Duodenal mucosa (tissue), 2 donors: Measurements from ENCODE around the gene EPB41L2.

Experiments used
- H3K27ac ChIP-seq: one replicate; pipeline ENCODE4 v1.7.0; 2013; ENCODE audit warnings: low read depth, low read length
- H3K27me3 ChIP-seq, 2 donors: one replicate each; pipeline ENCODE4 v1.7.0; 2013; ENCODE audit warnings: low read length in 2 of 2, control low read depth in 1 of 2; ENCODE audit not compliant: insufficient read depth in 2 of 2, control insufficient read depth in 1 of 2
- H3K36me3 ChIP-seq, 2 donors: one replicate each; pipeline ENCODE4 v1.7.0; 2013; ENCODE audit warnings: low read length in 2 of 2, control low read depth in 1 of 2; ENCODE audit not compliant: insufficient read depth in 2 of 2, control insufficient read depth in 1 of 2
- H3K4me1 ChIP-seq, 2 donors: one replicate each; pipeline ENCODE4 v1.7.0; 2013; ENCODE audit warnings: low read length in 2 of 2, control low read depth in 1 of 2; ENCODE audit not compliant: insufficient read depth in 2 of 2, control insufficient read depth in 1 of 2
- H3K4me3 ChIP-seq, 2 donors: one replicate each; pipeline ENCODE4 v1.7.0; 2013; ENCODE audit warnings: low read length in 2 of 2, low read depth in 1 of 2
- H3K9ac ChIP-seq, 2 donors: one replicate each; pipeline ENCODE4 v1.7.0; 2013; ENCODE audit warnings: low read length in 2 of 2, low read depth in 1 of 2
- H3K9me3 ChIP-seq, 2 donors: one replicate each; pipeline ENCODE4 v1.7.0; 2013; ENCODE audit warnings: low read length in 2 of 2, control low read depth in 1 of 2; ENCODE audit not compliant: control insufficient read depth in 1 of 2

The EPB41L2 gene

DNA sequence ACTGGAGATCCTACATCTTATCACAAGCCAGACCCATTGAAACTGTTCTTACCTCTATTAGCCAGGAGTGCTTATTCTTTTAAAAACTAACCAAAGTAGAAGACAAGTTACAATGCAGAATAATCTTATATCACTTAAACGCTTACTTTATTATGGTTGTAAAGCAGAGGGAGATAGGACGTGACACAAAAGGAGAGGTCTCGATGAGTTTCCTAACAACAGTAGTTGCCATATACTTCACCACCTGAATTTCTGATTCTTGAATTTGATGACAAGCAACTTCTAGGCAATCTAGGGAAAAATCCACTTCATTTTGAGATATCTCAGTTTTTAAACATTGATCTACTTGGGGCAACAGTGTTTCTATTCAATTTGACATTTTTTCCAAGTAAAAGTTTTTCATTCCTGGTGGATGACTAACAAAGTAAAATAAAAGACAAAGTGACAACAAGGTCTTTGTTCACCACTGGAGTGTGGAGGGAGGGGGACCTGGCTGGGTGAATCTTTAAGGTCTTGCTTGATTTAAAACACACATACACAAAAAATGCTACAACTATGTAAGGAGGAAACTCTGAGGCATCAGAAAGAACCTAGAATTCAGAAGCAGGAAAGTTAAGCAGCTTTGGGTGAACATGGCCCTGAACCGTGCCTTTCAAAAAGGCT lies 125.0 kb downstream of the EPB41L2 start:
- no peaks in the 10 kb centered on the region for H3K4me1 ChIP-seq
- H3K9ac ChIP-seq = no peak overlapping the region

DNA sequence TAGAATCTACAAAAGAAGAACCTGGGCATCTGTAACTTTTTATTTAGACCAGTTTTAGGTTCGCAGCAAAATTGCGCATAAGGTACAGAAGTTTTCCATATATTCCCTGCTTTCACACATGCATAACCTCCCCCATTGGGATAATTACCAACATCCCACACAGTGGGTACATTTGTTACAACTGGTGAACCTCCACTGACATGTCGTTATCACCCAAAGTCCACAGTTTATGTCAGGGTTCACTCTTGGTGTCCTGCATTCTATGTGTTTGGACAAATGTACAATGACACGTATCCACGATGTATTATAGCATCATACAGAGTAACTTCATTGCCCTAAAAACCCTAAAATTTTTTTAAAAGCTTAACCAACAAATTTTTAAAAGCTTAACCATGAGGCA lies 126.1 kb downstream of the EPB41L2 start:
- H3K4me1 ChIP-seq = no peaks in the 10 kb centered on the region
- H3K36me3 ChIP-seq = no peaks in the 10 kb centered on the region
- no peak overlapping the region for H3K9ac ChIP-seq
- H3K27ac ChIP-seq = no peak overlapping the region
- H3K9me3 ChIP-seq = no peaks in the 10 kb centered on the region
- H3K27me3 ChIP-seq = no peaks in the 10 kb centered on the region
- no peak overlapping the region for H3K4me3 ChIP-seq

More for the DNA sequence above, 125.0 kb downstream of the EPB41L2 start:
- no peak overlapping the region for H3K4me3 ChIP-seq
- H3K36me3 ChIP-seq = no peaks in the 10 kb centered on the region
- no peaks in the 10 kb centered on the region for H3K9me3 ChIP-seq
- H3K27me3 ChIP-seq = no peaks in the 10 kb centered on the region
- H3K27ac ChIP-seq = no peak overlapping the region

DNA sequence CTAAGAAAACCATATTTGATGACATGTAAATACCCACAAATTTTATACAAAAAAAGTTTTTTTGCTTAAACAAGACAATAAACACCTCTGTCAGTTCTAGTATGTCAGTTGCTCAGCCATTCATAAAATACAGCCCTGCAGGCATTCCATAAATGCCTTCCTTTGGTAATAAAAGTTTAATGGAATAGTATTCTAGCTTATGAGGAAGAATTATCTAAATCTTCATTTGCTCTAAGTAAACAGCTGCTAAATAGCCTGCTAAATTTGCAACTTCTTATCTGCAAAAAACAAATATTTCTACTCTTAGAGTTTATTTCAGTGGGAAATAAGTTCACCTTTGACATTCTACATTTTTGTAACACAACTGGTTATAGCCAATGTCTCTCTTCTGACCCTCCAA lies 127.1 kb downstream of the EPB41L2 start:
- Histone ChIP-seq H3K27ac (no peak overlapping the region), H3K4me1 (no peaks in the 10 kb centered on the region)

DNA sequence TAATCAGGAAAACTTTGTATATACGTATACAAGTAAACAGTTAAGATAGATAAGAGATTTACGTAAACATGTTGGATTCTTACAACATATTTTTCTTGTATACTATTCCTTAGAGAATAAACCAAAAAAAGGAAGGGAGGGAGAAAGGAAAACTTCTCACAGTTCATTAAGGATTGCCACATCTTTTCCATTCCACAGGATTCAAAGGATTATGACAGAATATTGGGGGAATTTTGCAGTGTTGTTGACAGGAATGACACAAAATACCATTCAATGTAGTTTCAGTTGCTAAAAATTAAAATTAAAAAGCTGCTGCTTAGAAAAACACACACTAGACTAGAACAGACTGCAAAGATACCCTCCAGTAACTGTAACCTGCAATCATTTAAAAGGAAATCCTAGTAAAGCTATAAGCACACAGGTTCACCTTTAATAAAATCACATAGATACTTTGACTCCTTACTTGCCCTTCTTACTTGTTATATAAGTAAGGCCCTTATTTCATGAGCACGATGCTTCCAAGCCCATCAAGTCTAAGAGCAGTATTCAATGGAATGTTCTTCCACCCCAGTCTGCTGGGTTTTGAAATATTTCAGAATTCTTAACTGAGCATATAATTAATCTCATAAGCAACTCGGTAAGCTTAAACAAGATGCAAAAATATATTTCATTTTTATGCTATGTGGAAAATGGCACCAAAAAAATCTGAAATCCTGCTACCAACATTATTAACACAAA lies 128.0 kb downstream of the EPB41L2 start:
- no peak overlapping the region for H3K4me3 ChIP-seq
- no peaks in the 10 kb centered on the region for H3K9me3 ChIP-seq
- no peak overlapping the region for H3K9ac ChIP-seq
- H3K27me3 ChIP-seq = no peaks in the 10 kb centered on the region
- H3K4me1 ChIP-seq = no peaks in the 10 kb centered on the region
- H3K27ac ChIP-seq = no peak overlapping the region
- no peaks in the 10 kb centered on the region for H3K36me3 ChIP-seq

More for the DNA sequence above, 127.1 kb downstream of the EPB41L2 start:
- no peaks in the 10 kb centered on the region for H3K9me3 ChIP-seq
- no peaks in the 10 kb centered on the region for H3K27me3 ChIP-seq
- H3K4me3 ChIP-seq = no peak overlapping the region
- H3K9ac ChIP-seq = no peak overlapping the region
- no peaks in the 10 kb centered on the region for H3K36me3 ChIP-seq

DNA sequence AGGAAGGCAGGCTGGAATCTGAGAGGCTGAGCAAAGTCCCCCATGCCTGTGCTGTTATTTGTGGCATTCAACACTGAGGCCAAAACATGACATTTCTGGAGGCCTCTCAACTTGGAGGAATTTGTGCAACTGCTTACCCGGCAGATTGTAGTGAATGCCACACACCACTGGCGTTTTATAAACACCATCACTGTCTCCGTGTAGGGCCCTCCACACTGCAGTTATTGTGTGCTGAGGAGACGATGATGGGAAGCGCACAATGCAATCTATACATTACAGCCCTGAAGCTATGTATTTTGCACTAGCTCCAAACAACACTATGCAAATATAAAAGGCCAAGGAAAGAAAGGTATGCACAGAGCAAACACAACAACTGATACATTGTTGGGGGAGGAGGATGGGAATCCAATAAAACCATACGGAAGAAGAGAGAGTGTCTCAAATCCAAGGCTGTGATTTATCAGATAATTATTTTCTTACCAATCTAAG lies 129.3 kb downstream of the EPB41L2 start:
- Histone ChIP-seq H3K4me3 (no peak overlapping the region), H3K9ac (no peak overlapping the region)

DNA sequence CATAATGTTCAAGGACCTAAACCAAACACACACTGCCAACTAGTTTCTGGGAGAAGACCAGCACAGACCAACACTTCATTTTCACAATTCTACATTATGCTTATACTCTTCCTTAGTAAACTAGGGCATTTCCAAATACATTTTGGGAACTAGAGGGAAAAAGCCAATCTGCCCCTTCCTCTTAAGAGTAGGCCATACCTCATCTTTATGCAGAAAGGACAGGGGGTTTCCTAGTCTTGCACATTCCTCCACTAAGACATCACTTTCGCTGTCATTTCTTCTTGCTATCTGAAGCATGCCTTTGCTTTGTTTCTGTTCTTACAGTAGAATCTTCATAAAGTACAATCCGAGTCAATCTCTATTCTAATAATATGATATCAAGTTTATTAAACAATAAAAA lies 130.1 kb downstream of the EPB41L2 start:
- Histone ChIP-seq H3K9ac (no peak overlapping the region), H3K27ac (no peak overlapping the region), H3K27me3 (no peaks in the 10 kb centered on the region), H3K4me1 (no peaks in the 10 kb centered on the region), H3K4me3 (no peak overlapping the region), H3K36me3 (no peaks in the 10 kb centered on the region), H3K9me3 (no peaks in the 10 kb centered on the region)

More for the DNA sequence above, 129.3 kb downstream of the EPB41L2 start:
- H3K36me3 ChIP-seq = no peaks in the 10 kb centered on the region
- no peaks in the 10 kb centered on the region for H3K4me1 ChIP-seq
- H3K27ac ChIP-seq = no peak overlapping the region
- no peaks in the 10 kb centered on the region for H3K27me3 ChIP-seq
- no peaks in the 10 kb centered on the region for H3K9me3 ChIP-seq

DNA sequence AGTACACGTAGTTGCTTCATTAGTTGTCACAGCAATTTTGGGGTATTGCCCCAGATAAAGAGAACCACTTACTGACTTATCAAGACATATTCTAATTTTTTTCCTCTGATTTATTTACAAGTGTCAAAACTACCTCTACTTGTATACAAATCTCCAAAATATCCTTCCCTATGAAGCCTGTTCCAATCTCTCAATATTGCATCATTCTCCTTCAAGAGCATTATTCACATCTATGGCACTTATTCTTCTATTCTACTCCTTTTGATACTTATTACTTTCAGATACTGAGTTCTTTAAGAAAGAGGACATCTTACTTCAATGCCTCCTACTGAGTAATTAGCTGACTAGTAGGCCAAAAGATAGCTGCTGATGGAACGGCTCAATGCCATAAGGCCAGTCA lies 130.6 kb downstream of the EPB41L2 start:
- H3K9ac ChIP-seq = no peak overlapping the region
- no peaks in the 10 kb centered on the region for H3K27me3 ChIP-seq
- no peak overlapping the region for H3K27ac ChIP-seq
- H3K4me1 ChIP-seq = no peaks in the 10 kb centered on the region
- no peak overlapping the region for H3K4me3 ChIP-seq
- H3K36me3 ChIP-seq = no peaks in the 10 kb centered on the region
- no peaks in the 10 kb centered on the region for H3K9me3 ChIP-seq

DNA sequence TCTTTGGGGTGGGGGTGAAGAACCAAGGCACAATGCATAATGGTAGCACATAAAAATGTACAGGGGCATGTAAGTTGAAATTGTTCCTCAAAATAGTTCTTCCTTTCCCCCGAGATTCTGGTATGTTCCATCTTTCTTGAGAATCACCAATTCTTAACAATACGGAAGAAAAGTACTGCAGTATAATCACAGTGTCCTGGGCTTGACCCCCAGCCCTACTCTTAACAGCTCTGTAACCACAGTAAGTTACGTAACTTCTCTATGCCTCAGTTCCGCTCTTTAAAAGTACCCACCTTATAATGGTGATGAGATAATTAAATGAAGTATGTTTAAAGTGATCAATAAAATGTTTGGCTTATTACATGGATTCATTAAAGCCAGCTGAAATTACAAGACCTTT lies 131.4 kb downstream of the EPB41L2 start:
- H3K27ac ChIP-seq = no peak overlapping the region
- no peaks in the 10 kb centered on the region for H3K27me3 ChIP-seq
- no peak overlapping the region for H3K4me3 ChIP-seq
- H3K9ac ChIP-seq = no peak overlapping the region
- H3K9me3 ChIP-seq = no peaks in the 10 kb centered on the region
- no peaks in the 10 kb centered on the region for H3K36me3 ChIP-seq
- no peaks in the 10 kb centered on the region for H3K4me1 ChIP-seq

DNA sequence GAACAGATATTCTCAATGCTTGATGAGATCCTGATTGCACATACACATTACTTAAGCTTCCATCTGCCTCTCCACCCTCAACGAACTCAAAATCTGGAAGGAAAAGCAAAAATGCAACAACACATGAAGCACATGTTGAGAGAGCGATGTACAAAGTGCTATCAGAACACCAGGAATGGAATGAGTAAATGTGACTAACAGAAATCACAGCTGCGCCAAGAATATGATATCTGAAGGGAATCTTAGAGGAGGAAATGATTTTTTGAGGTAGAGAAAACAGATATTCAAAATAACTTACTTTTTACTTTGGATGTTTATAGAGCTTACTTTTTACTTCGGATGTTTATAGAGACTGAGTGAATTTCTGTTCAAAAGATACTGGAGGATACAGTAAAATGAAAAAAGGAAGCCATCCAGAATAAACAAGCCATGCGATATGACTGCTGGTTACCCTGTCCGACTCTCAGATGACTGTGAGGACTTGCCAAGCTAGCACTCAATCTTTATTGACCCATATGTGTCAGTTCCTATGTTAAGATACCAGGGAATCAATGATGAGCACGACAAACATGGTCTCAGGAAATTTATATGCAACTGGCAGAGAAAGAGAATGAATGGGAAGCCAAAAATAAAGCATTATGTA lies 133.9 kb downstream of the EPB41L2 start:
- Histone ChIP-seq H3K36me3 (no peaks in the 10 kb centered on the region), H3K27ac (no peak overlapping the region), H3K4me1 (no peaks in the 10 kb centered on the region), H3K9me3 (no peaks in the 10 kb centered on the region), H3K4me3 (no peak overlapping the region), H3K9ac (no peak overlapping the region), H3K27me3 (no peaks in the 10 kb centered on the region)
